HCT116 (cell line): ENCODE data around the gene GRSF1. TPM values are rescaled to one million over a fixed set of nuclear protein-coding genes. Genes with fewer than 3 reads are reported as not detected.

ENCODE experiments used
- ATAC-seq: fragments of 200-7000 bp; cut with Tn5 transposase; 2 replicates; pipeline ENCODE4 v1.9.1; 2020; ENCODE audit warnings: mild to moderate bottlenecking, moderate library complexity
- BruUV-seq: library from RNA; stranded (reverse); fragments of 400-500 nt; replicated peaks from 2 replicates; lab custom pipeline; 2021; lab: Mats Ljungman, UMichigan
- CTCF ChIA-PET: fragments of 300-600 bp; sonication (Branson Sonifier 250); formaldehyde crosslinking; loops from one replicate; lab custom pipeline; 2021; ENCODE audit warnings: antibody characterized with exemption; lab: Charles Lee
- POLR2A ChIA-PET: fragments of 300-600, 350-600 bp; sonication (Branson Sonifier 250); formaldehyde crosslinking; loops from one replicate; lab custom pipeline; 2021; ENCODE audit warnings: antibody characterized with exemption; lab: Charles Lee
- RAD21 ChIA-PET, 2 experiments: fragments of 300-600 bp; sonication (Branson Sonifier 250); formaldehyde crosslinking; loops; one replicate each; lab custom pipeline; 2023; ENCODE audit warnings: low total read pairs in 2 of 2; ENCODE audit not compliant: uncharacterized antibody in 2 of 2, unreplicated experiment in 2 of 2, low non-redundant PET in 1 of 2; lab: Charles Lee
- DNase-seq: peaks from one replicate; pipeline ENCODE4 v3.0.0-alpha.2; 2010; ENCODE audit warnings: low read depth, low spot score
- H2AFZ ChIP-seq: fragments of 200-600 bp; shearing (Covaris generic), sonication (generic); 2 replicates; pipeline ENCODE4 v1.6.1; 2017; ENCODE audit warnings: low read depth, mixed run types, mixed read lengths, antibody characterized with exemption, low read length; ENCODE audit not compliant: poor library complexity, severe bottlenecking
- H3K27ac ChIP-seq: 2 replicates; pipeline ENCODE4 v1.5.1; 2012; ENCODE audit warnings: low read depth, low read length
- H3K27me3 ChIP-seq: fragments of 200-600 bp; sonication (generic); 2 replicates; pipeline ENCODE4 v1.6.1; 2016; ENCODE audit warnings: mixed run types, low read length, mixed read lengths; ENCODE audit not compliant: insufficient read depth
- H3K36me3 ChIP-seq, 2 experiments: fragments of 200-500 bp in 1 of 2; fragments of 200-600 bp in 1 of 2; sonication (Bioruptor generic) in 1 of 2; sonication (generic) in 1 of 2; 2 replicates each; pipeline versions ENCODE4 v1.5.1 to v1.6.1; 2014 to 2016; ENCODE audit warnings: low read length in 2 of 2, inconsistent platforms in 1 of 2, mixed read lengths in 1 of 2, mixed run types in 1 of 2; ENCODE audit not compliant: insufficient read depth in 2 of 2, control insufficient read depth in 1 of 2
- H3K4me1 ChIP-seq, 2 experiments: fragments of 200-600 bp in 1 of 2; sonication (generic) in 1 of 2; 2 replicates each; pipeline versions ENCODE4 v1.5.1 to v1.6.1; 2012 to 2017; ENCODE audit warnings: low read length in 2 of 2, inconsistent platforms in 1 of 2, mild to moderate bottlenecking in 1 of 2, mixed read lengths in 1 of 2, mixed run types in 1 of 2, moderate library complexity in 1 of 2; ENCODE audit not compliant: insufficient read depth in 2 of 2, control insufficient read depth in 1 of 2
- H3K4me2 ChIP-seq: fragments of 200-600 bp; sonication (generic); 2 replicates; pipeline ENCODE4 v1.6.1; 2017; ENCODE audit warnings: mixed run types, low read length, mixed read lengths
- H3K4me3 ChIP-seq, 2 experiments: fragments of 200-600 bp in 1 of 2; sonication (generic) in 1 of 2; replicated peaks in 1 of 2; 2 replicates each; pipeline ENCODE4 v1.5.1; 2011 to 2016; ENCODE audit warnings: low read length in 2 of 2, control low read depth in 1 of 2, low read depth in 1 of 2, mild to moderate bottlenecking in 1 of 2, mixed read lengths in 1 of 2, mixed run types in 1 of 2
- H3K79me2 ChIP-seq: fragments of 200-600 bp; sonication (generic); 2 replicates; pipeline ENCODE4 v1.6.1; 2017; ENCODE audit warnings: mild to moderate bottlenecking, mixed run types, low read length, moderate library complexity, mixed read lengths; ENCODE audit not compliant: insufficient read depth
- H3K9ac ChIP-seq: fragments of 200-600 bp; sonication (generic); 2 replicates; pipeline ENCODE4 v1.6.1; 2016; ENCODE audit warnings: low read length, mixed read lengths
- H3K9me2 ChIP-seq: fragments of 200-600 bp; sonication (generic), shearing (Covaris generic); 2 replicates; pipeline ENCODE4 v1.6.1; 2017; ENCODE audit warnings: mixed run types, mild to moderate bottlenecking, moderate library complexity; ENCODE audit not compliant: insufficient read depth
- H3K9me3 ChIP-seq, 2 experiments: fragments of 200-500 bp in 1 of 2; fragments of 200-600 bp in 1 of 2; sonication (Bioruptor generic) in 1 of 2; sonication (generic) in 1 of 2; 2 replicates each; pipeline ENCODE4 v1.6.1; 2014 to 2017; ENCODE audit warnings: low read length in 2 of 2, mixed read lengths in 2 of 2, inconsistent platforms in 1 of 2, low read depth in 1 of 2, mild to moderate bottlenecking in 1 of 2, mixed run types in 1 of 2, moderate library complexity in 1 of 2; ENCODE audit not compliant: control insufficient read depth in 1 of 2, insufficient read depth in 1 of 2
- H4K20me1 ChIP-seq: fragments of 200-600 bp; sonication (generic), shearing (Covaris generic); 2 replicates; pipeline ENCODE4 v1.6.1; 2017; ENCODE audit warnings: mixed run types, mild to moderate bottlenecking, moderate library complexity; ENCODE audit not compliant: insufficient read depth
- ATF3 ChIP-seq: IDR thresholded peaks from 2 replicates; pipeline ENCODE4 v1.6.1; 2012
- CBX3 ChIP-seq: IDR thresholded peaks from 2 replicates; pipeline ENCODE4 v1.6.1; 2012; ENCODE audit warnings: low read depth
- CEBPB ChIP-seq: IDR thresholded peaks from 2 replicates; pipeline ENCODE4 v1.6.1; 2012; ENCODE audit warnings: low read depth
- EGR1 ChIP-seq: IDR thresholded peaks from 2 replicates; pipeline ENCODE4 v1.6.1; 2012; ENCODE audit warnings: low read depth
- ELF1 ChIP-seq: IDR thresholded peaks from 2 replicates; pipeline ENCODE4 v1.6.1; 2012; ENCODE audit warnings: low read depth, borderline replicate concordance
- EZH2 ChIP-seq: fragments of 200-600 bp; sonication (generic); IDR thresholded peaks from 2 replicates; pipeline ENCODE4 v1.6.1; 2017; ENCODE audit warnings: antibody characterized with exemption, mixed run types
- EZH2phosphoT487 ChIP-seq: fragments of 200-600 bp; IDR thresholded peaks from 2 replicates; pipeline ENCODE4 v1.6.1; 2018; ENCODE audit warnings: antibody characterized with exemption, borderline replicate concordance
- POLR2A ChIP-seq: IDR thresholded peaks from 2 replicates; pipeline ENCODE4 v1.7.0; 2011; ENCODE audit warnings: borderline replicate concordance; ENCODE audit not compliant: insufficient read depth, insufficient read length; ENCODE audit errors: extremely low read depth
- POLR2AphosphoS5 ChIP-seq: IDR thresholded peaks from 2 replicates; pipeline ENCODE4 v1.6.1; 2011; ENCODE audit warnings: mild to moderate bottlenecking, low read depth, low read length, moderate library complexity
- RAD21 ChIP-seq: IDR thresholded peaks from 2 replicates; pipeline ENCODE4 v1.6.1; 2012; ENCODE audit warnings: low read depth, mild to moderate bottlenecking
- SP1 ChIP-seq: IDR thresholded peaks from 2 replicates; pipeline ENCODE4 v1.6.1; 2012; ENCODE audit warnings: low read depth
- SRF ChIP-seq: IDR thresholded peaks from 2 replicates; pipeline ENCODE4 v1.6.1; 2012; ENCODE audit warnings: low read depth
- YY1 ChIP-seq: IDR thresholded peaks from 2 replicates; pipeline ENCODE4 v1.6.1; 2011; ENCODE audit warnings: low read length, low read depth, moderate library complexity, mild to moderate bottlenecking; ENCODE audit not compliant: insufficient replicate concordance; ENCODE audit errors: extremely low read depth
- ZBTB33 ChIP-seq: IDR thresholded peaks from 2 replicates; pipeline ENCODE4 v1.6.1; 2011; ENCODE audit warnings: mild to moderate bottlenecking, low read length, moderate library complexity; ENCODE audit not compliant: insufficient replicate concordance; ENCODE audit errors: extremely low read depth
- ZNF274 ChIP-seq: fragments of 200-500 bp; sonication (Bioruptor generic); IDR thresholded peaks from 2 replicates; pipeline ENCODE4 v1.6.1; 2014; ENCODE audit warnings: mild to moderate bottlenecking, low read depth, low read length, inconsistent platforms
- intact Hi-C: fragments of 100-400 bp; cut with micrococcal nuclease; formaldehyde crosslinking; loops from 2 replicates; pipeline ENCODE4 v1.10.0; 2022
- total RNA-seq: library from RNA; stranded (reverse); gene quantifications from one replicate; pipeline ENCODE4 v1.2.1, GENCODE V29; 2021; ENCODE audit not compliant: unreplicated experiment
- TF ChIP-seq, protein P1 (sequence below): IDR thresholded peaks from 2 replicates; pipeline ENCODE4 v1.6.1; 2012; ENCODE audit warnings: low read depth

Gene GRSF1
- total RNA-seq, 1 experiment from 2014 or later = 131 TPM

GRCh38 chr4:70833675-70834074, 6.0 kb downstream of the GRSF1 start:
- Histone ChIP-seq H3K9me2 (no peaks in the 10 kb centered on the region), H3K4me2 (no peak overlapping the region), H3K27me3 (no peaks in the 10 kb centered on the region), H3K9ac (no peak overlapping the region)
- ATAC-seq = no peak
- no TSS peak for BruUV-seq
- TF ChIP-seq EGR1 = no peak
- TF ChIP-seq POLR2A = no peak
- no peak for TF ChIP-seq YY1
- TF ChIP-seq EZH2phosphoT487 = no peak
- no peak for TF ChIP-seq CEBPB
- TF ChIP-seq ZNF274 = no peak
- no peak for TF ChIP-seq SRF
- no peak for TF ChIP-seq RAD21
- no peak for TF ChIP-seq ATF3
- TF ChIP-seq POLR2AphosphoS5 = no peak
- no peak for TF ChIP-seq ELF1
- TF ChIP-seq, all 23 proteins: peak for 0
- H3K27ac ChIP-seq = no peak overlapping the region
- DNase-seq = no peak
- no peak overlapping the region for H2AFZ ChIP-seq
- POLR2A ChIA-PET = no interaction called here
- H4K20me1 ChIP-seq = peaks cover 13% of the 10 kb centered on the region; the same call in 1 of the 2 replicates
- RAD21 ChIA-PET = no interaction called here
- intact Hi-C loops = no loop called here
- no peak overlapping the region for H3K4me3 ChIP-seq
- H3K9me3 ChIP-seq = no peaks in the 10 kb centered on the region
- peaks cover 40 to 56% of the 10 kb centered on the region in 2 experiments for H3K36me3 ChIP-seq
- H3K79me2 ChIP-seq = peaks cover 93% of the 10 kb centered on the region
- H3K4me1 ChIP-seq = peaks cover 3 to 10% of the 10 kb centered on the region in 2 experiments; a peak in 3 of 4 replicates
- CTCF ChIA-PET = no interaction called here

GRCh38 chr4:70831293-70831692, 8.4 kb downstream of the GRSF1 start:
- Histone ChIP-seq H3K4me2 (no peak overlapping the region), H3K9ac (no peak overlapping the region), H4K20me1 (peaks cover 3% of the 10 kb centered on the region; the same call in 1 of the 2 replicates), H3K4me1 (no peaks in the 10 kb centered on the region), H2AFZ (no peak overlapping the region), H3K27me3 (no peaks in the 10 kb centered on the region), H3K9me2 (no peaks in the 10 kb centered on the region), H3K27ac (no peak overlapping the region), H3K36me3 (peaks cover 51 to 69% of the 10 kb centered on the region in 2 experiments), H3K79me2 (peaks cover 76% of the 10 kb centered on the region), H3K9me3 (no peaks in the 10 kb centered on the region), H3K4me3 (no peak overlapping the region)
- ChIA-PET POLR2A (no interaction called here), CTCF (no interaction called here), RAD21 (no interaction called here)
- no peak for ATAC-seq
- intact Hi-C loops = no loop called here
- no peak for DNase-seq
- no TSS peak for BruUV-seq
- no peak for TF ChIP-seq POLR2AphosphoS5
- TF ChIP-seq, protein P1, sequence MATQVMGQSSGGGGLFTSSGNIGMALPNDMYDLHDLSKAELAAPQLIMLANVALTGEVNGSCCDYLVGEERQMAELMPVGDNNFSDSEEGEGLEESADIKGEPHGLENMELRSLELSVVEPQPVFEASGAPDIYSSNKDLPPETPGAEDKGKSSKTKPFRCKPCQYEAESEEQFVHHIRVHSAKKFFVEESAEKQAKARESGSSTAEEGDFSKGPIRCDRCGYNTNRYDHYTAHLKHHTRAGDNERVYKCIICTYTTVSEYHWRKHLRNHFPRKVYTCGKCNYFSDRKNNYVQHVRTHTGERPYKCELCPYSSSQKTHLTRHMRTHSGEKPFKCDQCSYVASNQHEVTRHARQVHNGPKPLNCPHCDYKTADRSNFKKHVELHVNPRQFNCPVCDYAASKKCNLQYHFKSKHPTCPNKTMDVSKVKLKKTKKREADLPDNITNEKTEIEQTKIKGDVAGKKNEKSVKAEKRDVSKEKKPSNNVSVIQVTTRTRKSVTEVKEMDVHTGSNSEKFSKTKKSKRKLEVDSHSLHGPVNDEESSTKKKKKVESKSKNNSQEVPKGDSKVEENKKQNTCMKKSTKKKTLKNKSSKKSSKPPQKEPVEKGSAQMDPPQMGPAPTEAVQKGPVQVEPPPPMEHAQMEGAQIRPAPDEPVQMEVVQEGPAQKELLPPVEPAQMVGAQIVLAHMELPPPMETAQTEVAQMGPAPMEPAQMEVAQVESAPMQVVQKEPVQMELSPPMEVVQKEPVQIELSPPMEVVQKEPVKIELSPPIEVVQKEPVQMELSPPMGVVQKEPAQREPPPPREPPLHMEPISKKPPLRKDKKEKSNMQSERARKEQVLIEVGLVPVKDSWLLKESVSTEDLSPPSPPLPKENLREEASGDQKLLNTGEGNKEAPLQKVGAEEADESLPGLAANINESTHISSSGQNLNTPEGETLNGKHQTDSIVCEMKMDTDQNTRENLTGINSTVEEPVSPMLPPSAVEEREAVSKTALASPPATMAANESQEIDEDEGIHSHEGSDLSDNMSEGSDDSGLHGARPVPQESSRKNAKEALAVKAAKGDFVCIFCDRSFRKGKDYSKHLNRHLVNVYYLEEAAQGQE = no peak
- no peak for TF ChIP-seq EZH2
- no peak for TF ChIP-seq ZBTB33
- no peak for TF ChIP-seq CBX3
- no peak for TF ChIP-seq ZNF274
- TF ChIP-seq POLR2A = no peak
- TF ChIP-seq ELF1 = no peak
- no peak for TF ChIP-seq CEBPB
- TF ChIP-seq SP1 = no peak
